Right cardiac atrium (tissue), 5 donors: ENCODE data around the gene BRD3OS. TPM values are rescaled to one million over a fixed set of nuclear protein-coding genes. Genes with fewer than 3 reads are reported as not detected.

Experiments
- ATAC-seq, 2 donors: fragments of 200-7000 bp; cut with Tn5 transposase; one replicate each; pipeline versions ENCODE4 v1.8.0 to v1.9.1; 2020; ENCODE audit warnings: moderate library complexity in 2 of 2, mild to moderate bottlenecking in 1 of 2
- DNase-seq, 3 donors: peaks; one replicate each; pipeline ENCODE4 v3.0.0-alpha.2; 2020
- H3K27ac ChIP-seq: one replicate; pipeline ENCODE4 v1.5.1; 2013; ENCODE audit warnings: mild to moderate bottlenecking, low read length, control low read depth, moderate library complexity
- H3K27me3 ChIP-seq: one replicate; pipeline ENCODE4 v1.6.1; 2013; ENCODE audit not compliant: control insufficient read depth, insufficient read depth
- H3K4me1 ChIP-seq: one replicate; pipeline ENCODE4 v1.6.1; 2013; ENCODE audit warnings: low read length; ENCODE audit not compliant: control insufficient read depth, insufficient read depth
- H3K4me3 ChIP-seq: one replicate; pipeline ENCODE4 v1.5.1; 2013; ENCODE audit warnings: low read length, control low read depth
- H3K9me3 ChIP-seq: one replicate; pipeline ENCODE4 v1.6.1; 2013; ENCODE audit warnings: low read length; ENCODE audit not compliant: control insufficient read depth
- WGBS: extraction: QIAGEN DNeasy Blood & Tissue Kit; methylation state at CpG from one replicate; pipeline ENCODE4 v1.1.7; 2013; 5-methylcytosine and 5-hydroxymethylcytosine counted together
- intact Hi-C, 4 donors: fragments of 100-400 bp; cut with DNase I; formaldehyde crosslinking; loops; one replicate each; pipeline versions ENCODE4 v1.11.0 to v1.14.0; 2022 to 2023
- polyA plus RNA-seq: library from polyadenylated mRNA; stranded (reverse); fragments of 200-250 nt; gene quantifications from one replicate; pipeline ENCODE4 v1.2.3, GENCODE V29; 2013
- total RNA-seq, 4 donors: library from RNA; stranded (reverse); fragmentation: NEBNext Ultra II Directional; extraction: Animal tissue kit (Norgen Biotek cat#: 25700); gene quantifications; one replicate each; pipeline ENCODE4 v1.2.1, GENCODE V29; 2021
- donor health status: healthy with polysubstance abuse.
- donor health status: DM: no; HTN: yes; CAD: no.
- donor health status: DM: no; HTN: no; CAD: no.
- donor health status: DM: no; HTN: yes; CAD: no; lungs with severe emphysema.
- donor health status: DM: yes; HTN: yes; CAD: no.

Gene BRD3OS
- total and polyA plus RNA-seq, 5 donors: 4.7 to 12.1 (median 10.8) TPM

DNA sequence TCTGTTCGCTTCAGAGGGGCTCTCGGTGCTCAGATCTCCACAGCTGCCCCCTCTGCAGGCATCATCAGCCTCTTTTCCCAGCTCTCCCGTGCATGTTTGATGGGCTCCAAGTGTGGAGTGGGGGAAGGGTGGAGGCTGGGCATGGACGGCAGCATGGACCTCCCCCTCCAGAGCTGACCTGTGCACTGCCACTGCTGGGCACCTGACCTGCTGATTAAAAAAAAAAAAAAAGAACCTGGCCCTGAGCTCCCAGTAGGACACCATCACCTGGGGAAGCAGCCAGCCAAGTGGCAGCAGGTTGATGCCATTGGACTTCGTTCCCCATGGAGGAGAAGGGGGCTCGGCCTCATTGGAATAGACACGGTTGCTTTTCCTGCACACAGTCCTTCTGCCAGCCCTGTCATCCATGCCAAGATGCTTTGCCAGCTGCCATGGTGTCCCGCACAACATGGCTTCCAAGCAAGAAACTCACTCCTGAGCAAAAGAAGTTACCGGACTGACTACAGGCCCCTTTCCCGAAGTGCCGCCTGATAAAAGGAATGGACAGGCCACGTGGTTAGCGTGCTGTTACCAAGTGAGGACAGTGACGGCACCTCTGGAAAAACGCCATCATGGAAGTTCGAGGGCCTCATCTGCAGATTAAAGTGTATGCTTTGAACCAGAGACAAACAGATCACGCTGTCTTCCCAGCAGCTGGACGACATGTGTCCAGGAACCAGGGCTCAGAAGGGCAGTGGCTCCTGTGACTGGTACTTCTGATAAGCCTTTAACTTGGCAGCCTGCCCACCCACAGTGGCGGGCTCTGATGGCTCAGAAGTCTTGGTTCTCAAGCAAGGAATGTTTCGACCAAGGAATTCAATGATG lies 14.7 kb upstream of the BRD3OS start:
- H3K9me3 ChIP-seq: no peaks in the 10 kb centered on the region
- H3K27ac ChIP-seq: no peak overlapping the region
- no peak for DNase-seq
- ATAC-seq: no peak
- intact Hi-C loops: no loop called here
- H3K4me1 ChIP-seq: peaks cover 4% of the 10 kb centered on the region
- H3K27me3 ChIP-seq: no peaks in the 10 kb centered on the region
- no peak overlapping the region for H3K4me3 ChIP-seq
- 51% methylated on average over 20 of the region's 20 CpGs for WGBS

DNA sequence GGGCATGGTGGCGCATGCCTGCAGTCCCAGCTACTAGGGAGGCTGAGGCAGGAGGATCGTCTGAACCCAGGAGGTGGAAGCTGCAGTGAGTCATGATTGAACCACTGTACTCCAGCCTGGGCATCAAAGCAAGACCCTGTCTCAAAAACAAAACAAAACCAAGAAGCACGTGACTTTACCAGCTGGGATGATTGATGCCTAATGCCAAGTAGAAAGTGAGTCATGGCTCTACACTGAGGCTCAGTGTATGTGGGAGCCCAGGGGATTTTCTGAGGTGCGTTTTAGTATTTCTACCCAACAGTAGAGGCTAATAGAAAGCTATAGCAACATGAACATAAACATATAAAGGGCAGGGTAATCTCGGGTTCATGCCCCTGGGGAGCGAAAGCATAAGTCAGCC lies 13.9 kb upstream of the BRD3OS start:
- no peak for DNase-seq
- 91% methylated on average over 6 of the region's 6 CpGs for whole genome bisulfite sequencing
- Histone ChIP-seq H3K4me1 (peaks cover 4% of the 10 kb centered on the region), H3K9me3 (no peaks in the 10 kb centered on the region), H3K27ac (no peak overlapping the region), H3K27me3 (no peaks in the 10 kb centered on the region), H3K4me3 (no peak overlapping the region)
- intact Hi-C loops: no loop called here
- no peak for ATAC-seq

DNA sequence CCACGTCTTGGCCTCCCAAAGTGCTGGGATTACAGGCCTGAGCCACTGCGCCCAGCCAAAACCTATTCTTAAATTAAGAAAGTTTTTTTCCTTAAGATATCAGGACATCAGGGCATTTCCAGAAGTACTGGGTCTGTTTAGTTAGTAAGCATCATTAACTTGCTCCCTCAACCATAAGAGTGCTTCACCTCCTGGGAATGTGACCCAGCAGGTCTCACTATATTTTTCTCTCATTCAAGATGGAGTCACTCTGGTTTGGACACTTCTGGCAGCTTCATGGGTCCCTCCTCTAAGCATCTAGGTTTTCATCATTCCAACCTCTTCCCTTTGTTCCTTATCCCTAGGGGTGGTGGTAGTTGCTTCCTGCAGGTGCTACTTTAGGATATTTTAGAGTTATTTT lies 10.3 kb upstream of the BRD3OS start:
- no peaks in the 10 kb centered on the region for H3K27me3 ChIP-seq
- intact Hi-C loops: no loop called here
- H3K27ac ChIP-seq: no peak overlapping the region
- H3K9me3 ChIP-seq: no peaks in the 10 kb centered on the region
- 93% methylated on average over 2 of the region's 2 CpGs for WGBS
- ATAC-seq (no peak), DNase-seq (no peak)
- H3K4me3 ChIP-seq: no peak overlapping the region
- H3K4me1 ChIP-seq: peaks cover 4% of the 10 kb centered on the region

DNA sequence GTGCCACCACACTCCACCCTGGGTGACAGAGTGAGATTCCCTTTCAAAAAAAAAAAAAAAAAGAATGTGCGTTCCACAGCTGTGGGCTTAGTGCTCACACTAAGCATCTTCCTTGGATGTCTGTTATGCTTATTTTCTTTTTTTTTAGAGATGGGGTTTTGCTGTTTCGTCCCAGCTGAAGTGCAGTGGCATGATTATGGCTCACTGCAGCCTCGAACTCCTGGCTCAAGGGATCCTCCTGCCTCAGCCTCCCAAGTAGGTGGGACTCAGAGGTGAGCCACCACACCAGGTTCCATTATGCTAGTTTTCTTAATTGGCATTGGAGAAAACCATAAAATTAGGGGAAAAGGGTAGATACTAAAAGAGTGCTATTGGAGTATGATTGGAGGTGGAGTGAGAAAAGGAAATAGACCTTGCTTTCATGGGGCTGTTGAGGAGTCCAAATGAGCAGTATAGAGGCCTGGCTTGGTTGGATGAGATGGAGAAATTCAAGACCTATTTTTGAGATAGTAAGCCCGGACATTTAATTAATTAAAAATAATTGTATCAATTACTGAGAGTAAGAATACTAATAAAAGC lies 978 bp upstream of the BRD3OS start:
- no peaks in the 10 kb centered on the region for H3K4me1 ChIP-seq
- WGBS: 71% methylated on average over 4 of the region's 4 CpGs
- H3K9me3 ChIP-seq: no peaks in the 10 kb centered on the region
- peak overlapping the region; percentile 8 for H3K4me3 ChIP-seq
- no peak for ATAC-seq
- no peak overlapping the region for H3K27ac ChIP-seq
- no peaks in the 10 kb centered on the region for H3K27me3 ChIP-seq
- intact Hi-C loops: no loop called here
- no peak for DNase-seq

DNA sequence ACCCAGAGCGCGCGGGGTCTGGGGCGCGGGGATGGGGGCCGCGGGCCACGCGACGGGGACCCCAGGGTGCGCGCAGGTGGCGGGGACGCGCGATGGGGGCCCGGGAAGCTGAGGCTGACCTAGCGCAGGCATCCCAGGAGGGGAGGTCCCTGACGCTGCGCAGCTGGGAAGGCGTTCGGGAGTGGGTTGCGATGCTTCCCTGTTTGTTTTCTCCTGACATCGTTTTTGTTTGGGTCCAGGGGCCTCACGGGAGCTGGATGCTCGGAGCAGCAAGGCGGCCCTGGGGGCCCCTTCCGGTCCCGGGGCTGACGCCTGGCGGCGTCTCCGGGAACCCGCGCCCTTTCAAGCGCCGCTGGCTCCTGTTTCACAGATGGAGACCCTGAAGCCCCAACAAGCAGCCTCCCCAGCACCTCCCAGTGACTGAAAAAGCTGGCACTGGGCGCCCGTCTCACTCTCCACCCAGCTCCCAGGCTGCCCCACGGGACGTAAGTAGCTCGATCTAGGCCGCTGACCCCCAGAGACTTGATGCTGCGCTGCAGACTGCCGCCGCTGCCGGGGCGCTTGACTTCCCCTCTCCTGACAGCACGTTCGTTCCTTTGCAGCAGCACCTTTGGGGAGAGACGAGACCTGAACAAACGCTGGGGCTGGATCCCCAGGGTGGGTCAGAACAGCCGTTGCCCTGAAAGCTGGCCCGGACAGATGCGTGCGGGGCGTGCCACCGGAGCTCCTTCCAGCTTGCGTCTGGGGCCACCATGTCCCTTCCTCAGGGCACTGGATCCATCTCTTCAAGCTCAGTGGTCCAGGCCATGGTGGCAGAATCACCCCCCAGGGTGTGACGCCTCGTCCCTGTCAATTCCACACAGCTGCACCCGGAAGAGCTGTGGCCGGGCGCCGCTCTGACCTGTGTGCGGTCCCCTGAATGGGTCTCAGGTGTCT lies 593 bp downstream of the BRD3OS start:
- ATAC-seq: peak; percentile 0 to 10
- intact Hi-C loops: no loop called here
- 13% methylated on average over 66 of the region's 66 CpGs for WGBS
- Histone ChIP-seq H3K27ac (no peak overlapping the region), H3K27me3 (no peaks in the 10 kb centered on the region), H3K4me3 (peak overlapping the region; percentile 76), H3K4me1 (no peaks in the 10 kb centered on the region), H3K9me3 (no peaks in the 10 kb centered on the region)
- peak; percentile 56 to 79 (median 76) for DNase-seq

DNA sequence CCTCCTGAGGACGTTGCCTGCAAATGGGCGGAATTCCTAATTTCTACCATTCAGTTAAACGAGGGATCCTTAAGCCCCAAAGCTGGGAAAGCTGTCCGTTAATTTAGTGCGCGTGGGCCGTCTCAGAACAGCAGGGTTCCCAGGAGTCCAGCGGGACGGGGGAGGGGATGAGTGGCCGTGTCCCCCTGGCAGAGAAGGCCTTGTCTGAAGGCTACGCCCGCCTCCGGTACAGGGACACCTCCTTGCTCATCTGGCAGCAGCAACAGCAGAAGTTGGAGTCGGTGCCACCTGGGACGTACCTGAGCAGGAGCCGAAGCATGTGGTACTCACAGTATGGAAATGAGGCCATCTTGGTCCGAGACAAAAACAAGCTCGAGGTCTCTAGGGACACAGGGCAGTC lies 1.3 kb downstream of the BRD3OS start:
- DNase-seq: no peak
- Histone ChIP-seq H3K9me3 (no peaks in the 10 kb centered on the region), H3K4me3 (no peak overlapping the region), H3K27me3 (no peaks in the 10 kb centered on the region), H3K4me1 (no peaks in the 10 kb centered on the region), H3K27ac (no peak overlapping the region)
- no peak for ATAC-seq
- intact Hi-C loops: no loop called here
- WGBS: 89% methylated on average over 18 of the region's 18 CpGs

DNA sequence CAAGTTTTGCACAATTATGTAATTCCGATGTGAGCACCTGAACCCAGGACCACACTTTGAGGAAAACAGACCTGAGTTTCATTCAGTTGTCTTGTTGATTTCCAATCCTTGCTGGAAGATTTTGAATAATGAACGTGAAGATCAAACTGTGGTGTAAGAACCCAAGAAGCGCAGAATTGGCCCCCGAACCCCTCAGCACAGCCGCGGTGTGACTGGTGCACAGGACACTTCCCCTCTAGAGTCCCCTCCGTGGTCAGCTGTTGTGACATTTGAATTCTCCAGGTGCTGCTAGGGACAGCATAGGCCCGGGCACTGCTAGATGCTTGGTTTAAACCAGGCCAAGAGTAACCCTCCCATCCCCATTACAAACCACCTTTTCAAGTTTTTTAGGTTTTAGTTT lies 1.7 kb downstream of the BRD3OS start:
- Histone ChIP-seq H3K4me3 (no peak overlapping the region), H3K27me3 (no peaks in the 10 kb centered on the region), H3K27ac (no peak overlapping the region), H3K9me3 (no peaks in the 10 kb centered on the region), H3K4me1 (no peaks in the 10 kb centered on the region)
- DNase-seq (no peak), ATAC-seq (no peak)
- intact Hi-C loops: no loop called here
- WGBS: 88% methylated on average over 8 of the region's 8 CpGs

DNA sequence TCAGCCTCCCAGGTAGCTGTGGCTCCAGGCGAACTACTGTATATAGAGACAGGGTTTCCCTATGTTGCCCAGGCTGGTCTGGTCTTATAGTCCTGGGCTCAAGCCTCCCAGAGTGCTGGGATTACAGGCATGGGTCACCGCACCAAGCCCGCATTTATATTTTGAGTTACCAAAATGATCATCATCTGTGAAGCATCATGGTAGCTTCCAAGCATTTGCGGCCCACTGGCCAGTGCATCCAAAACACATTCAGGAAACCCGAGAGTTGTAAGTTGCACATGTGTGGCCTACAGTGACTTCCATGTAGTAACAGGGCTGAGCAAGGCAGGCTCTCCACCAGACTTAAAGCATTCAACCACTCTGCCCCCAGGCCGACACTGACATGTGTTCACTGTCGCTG lies 2.3 kb downstream of the BRD3OS start:
- H3K27ac ChIP-seq: no peak overlapping the region
- H3K9me3 ChIP-seq: no peaks in the 10 kb centered on the region
- no peaks in the 10 kb centered on the region for H3K4me1 ChIP-seq
- WGBS: 93% methylated on average over 7 of the region's 7 CpGs
- intact Hi-C loops: no loop called here
- DNase-seq (no peak), ATAC-seq (no peak)
- H3K4me3 ChIP-seq: no peak overlapping the region
- no peaks in the 10 kb centered on the region for H3K27me3 ChIP-seq

DNA sequence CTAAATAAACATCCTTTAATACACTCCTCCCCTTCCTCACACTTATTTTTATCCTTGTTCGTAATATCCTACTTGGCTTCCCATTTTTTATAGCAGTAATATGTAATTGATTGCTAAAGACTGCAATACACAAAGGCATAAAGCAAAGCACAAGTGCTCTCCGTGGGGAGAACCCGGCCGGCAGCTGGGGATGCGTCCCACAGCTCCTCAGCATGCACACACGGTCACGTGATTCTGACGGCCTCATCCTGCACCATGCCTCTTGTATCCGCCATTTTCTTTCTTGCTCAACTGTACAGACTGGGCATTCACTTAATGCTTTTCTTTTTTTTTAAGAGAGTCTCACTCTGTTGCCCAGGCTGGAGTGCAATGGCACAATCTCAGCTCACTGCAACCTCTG lies 2.8 kb downstream of the BRD3OS start:
- ATAC-seq: no peak
- Histone ChIP-seq H3K4me3 (no peak overlapping the region), H3K27me3 (no peaks in the 10 kb centered on the region), H3K9me3 (no peaks in the 10 kb centered on the region), H3K4me1 (no peaks in the 10 kb centered on the region), H3K27ac (no peak overlapping the region)
- WGBS: 93% methylated on average over 9 of the region's 9 CpGs
- intact Hi-C loops: no loop called here
- no peak for DNase-seq

DNA sequence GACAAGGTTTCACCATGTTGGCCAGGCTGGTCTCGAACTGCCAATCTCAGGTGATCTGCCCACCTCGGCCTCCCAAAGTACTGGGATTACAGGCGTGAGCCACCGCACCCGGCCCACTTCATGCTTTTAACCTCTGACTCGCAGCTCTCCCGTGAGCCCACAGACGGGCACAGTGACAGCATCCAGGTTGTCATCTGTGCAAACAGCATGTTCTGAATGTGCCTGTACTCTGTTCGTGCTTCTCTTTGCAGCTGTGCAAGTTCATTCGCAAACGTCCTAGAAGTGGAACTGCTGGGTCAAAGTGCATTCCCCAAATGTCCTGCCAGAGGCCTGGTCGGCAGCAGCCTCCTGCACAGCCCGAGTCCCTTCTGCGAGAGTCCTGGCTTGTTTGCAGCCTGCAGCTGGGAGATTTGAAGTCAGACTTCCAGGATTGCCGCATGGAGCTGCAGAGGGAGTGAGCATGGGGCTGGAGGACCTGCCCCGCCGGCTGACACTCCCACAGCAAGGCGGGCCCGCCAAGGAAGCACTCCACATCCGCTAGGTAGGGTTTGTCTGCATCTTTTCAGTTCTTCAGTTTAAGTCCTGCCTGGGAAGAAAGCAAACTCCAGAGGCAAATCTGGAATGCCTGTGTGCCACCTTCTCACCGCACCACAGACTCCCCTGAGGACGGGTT lies 3.4 kb downstream of the BRD3OS start:
- ATAC-seq (no peak), DNase-seq (no peak)
- Histone ChIP-seq H3K4me1 (no peaks in the 10 kb centered on the region), H3K4me3 (no peak overlapping the region), H3K9me3 (no peaks in the 10 kb centered on the region), H3K27me3 (no peaks in the 10 kb centered on the region), H3K27ac (no peak overlapping the region)
- intact Hi-C loops: no loop called here
- 91% methylated on average over 22 of the region's 22 CpGs for WGBS
